NCI-H1092 treated with DMSO at 0.1 percent for 48 hours (cell line): ENCODE measurements around the gene GOT1.
A peak's percentile ranks its signal among the peaks of the same experiment; 100 is the strongest.

Source experiments
- DNase-seq: peaks from one replicate; lab custom pipeline; 2025; lab: John Stamatoyannopoulos, UW

The GOT1 gene

GRCh38 chr10:99430451-99431189, at the start of gene GOT1:
Gene GOT1, minus strand, starts transcription at chr10:99430624. Its CDS starts 59 bp downstream, at chr10:99430565.
- peak; percentile 98 for DNase-seq

- DNase-seq, result no peak
Observed at GRCh38 chr10:99470327-99470726, 39.9 kb upstream of the GOT1 start.

GRCh38 chr10:99467236-99467999, 37.0 kb upstream of the GOT1 start:
- no peak for DNase-seq

DNA sequence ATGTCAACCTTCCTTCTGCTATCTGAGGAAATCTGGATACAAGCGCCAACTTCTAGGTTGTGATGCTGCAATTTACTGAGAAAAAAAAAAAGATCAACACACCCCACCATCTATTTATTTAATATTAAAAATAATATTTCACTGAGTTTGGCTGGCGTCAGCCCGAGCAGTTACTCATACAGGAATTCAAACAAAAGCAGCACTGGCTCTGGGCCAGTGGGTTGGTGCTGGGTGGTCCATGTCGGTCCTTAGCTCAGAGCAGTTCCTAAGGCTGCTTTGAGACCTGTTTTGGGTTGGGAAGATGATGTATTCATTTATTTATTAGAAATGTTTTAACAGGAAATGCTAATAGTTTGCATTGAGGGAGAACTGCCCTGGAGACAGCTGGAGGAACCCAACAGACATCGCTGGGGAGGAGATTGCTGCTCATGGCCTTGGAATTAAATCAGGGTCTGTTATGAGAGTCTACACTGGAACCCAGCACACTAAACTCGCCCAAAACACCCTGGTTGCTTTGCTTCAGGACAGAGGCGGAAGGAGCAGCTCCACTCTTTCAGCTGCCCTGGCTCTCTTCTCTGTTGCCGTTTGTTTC, 36.3 kb upstream of the GOT1 start:
- no peak for DNase-seq

GRCh38 chr10:99461230-99461629, 30.8 kb upstream of the GOT1 start:
- no peak for DNase-seq

- DNase-seq, result no peak
Observed at GRCh38 chr10:99460070-99460469, 29.6 kb upstream of the GOT1 start.

- DNase-seq, result no peak
Observed at GRCh38 chr10:99459217-99459616, 28.8 kb upstream of the GOT1 start.

GRCh38 chr10:99457813-99458212, 27.4 kb upstream of the GOT1 start:
- no peak for DNase-seq

- DNase-seq, result no peak
Observed at GRCh38 chr10:99456931-99457288, 26.5 kb upstream of the GOT1 start.

DNA sequence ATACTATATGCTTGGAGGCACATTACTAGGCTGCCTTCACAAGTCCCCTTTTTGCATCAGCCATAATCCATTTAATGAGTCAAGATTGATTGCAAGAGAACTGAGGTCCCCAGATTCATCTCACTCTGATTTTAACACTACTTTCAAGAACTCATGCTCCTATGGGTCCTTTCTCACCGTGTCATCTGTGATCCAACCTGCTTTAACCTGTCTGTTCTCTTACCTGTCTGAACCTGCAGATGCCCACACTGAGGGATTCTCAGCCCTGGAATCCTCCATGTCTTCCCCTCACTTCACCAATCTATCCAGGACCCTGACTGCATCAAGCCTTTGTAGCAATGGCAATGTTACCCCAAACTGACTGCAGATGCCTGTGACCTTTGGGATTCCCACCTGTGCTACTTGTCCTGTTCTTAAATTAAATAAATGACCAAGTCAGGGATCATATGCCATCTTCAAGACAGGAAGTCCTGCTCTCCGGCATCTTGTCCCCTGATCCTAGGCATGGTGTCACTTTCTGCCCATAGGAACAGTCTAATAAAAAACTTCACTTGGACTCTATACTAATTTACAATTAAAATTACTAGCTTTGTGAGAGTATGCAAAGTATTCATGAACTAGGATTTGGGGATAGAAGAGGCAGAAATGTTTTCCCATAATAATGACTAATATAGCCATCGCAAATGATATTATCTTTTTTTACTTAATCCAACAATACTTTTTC, 25.9 kb upstream of the GOT1 start:
- DNase-seq, result no peak

DNA sequence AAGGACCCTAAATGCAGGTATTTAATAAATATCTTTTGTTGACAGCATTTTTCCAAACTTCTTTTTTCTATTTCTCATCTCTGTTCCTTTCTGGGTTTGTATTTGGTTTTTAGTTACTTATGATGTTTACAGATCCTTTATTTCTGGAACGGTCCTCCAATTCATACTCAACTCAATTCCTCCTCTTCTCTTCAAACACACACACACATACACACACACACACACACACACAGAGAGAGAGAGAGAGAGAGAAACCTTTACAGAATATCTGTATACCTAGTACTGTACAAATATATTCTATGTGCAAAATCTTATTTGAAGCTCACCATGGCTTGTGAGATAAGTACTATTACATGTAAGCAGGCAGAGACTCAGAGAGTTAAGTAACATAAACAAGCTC, 21.6 kb upstream of the GOT1 start:
- no peak for DNase-seq

DNA sequence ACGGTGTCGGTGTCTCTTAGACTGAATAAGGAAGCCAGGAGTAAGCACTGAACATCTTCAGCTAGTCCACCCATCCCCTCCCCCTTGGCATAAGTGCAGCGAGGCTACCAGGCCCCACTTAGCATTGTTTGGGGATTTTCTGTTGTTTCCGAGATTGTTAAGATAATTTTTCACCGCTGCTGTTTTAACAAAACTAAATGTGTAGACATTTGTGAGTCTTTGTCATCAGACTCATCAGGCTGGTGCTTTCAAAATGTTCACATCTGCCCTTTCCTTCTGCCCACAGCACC, 21.0 kb upstream of the GOT1 start:
- no peak for DNase-seq

DNA sequence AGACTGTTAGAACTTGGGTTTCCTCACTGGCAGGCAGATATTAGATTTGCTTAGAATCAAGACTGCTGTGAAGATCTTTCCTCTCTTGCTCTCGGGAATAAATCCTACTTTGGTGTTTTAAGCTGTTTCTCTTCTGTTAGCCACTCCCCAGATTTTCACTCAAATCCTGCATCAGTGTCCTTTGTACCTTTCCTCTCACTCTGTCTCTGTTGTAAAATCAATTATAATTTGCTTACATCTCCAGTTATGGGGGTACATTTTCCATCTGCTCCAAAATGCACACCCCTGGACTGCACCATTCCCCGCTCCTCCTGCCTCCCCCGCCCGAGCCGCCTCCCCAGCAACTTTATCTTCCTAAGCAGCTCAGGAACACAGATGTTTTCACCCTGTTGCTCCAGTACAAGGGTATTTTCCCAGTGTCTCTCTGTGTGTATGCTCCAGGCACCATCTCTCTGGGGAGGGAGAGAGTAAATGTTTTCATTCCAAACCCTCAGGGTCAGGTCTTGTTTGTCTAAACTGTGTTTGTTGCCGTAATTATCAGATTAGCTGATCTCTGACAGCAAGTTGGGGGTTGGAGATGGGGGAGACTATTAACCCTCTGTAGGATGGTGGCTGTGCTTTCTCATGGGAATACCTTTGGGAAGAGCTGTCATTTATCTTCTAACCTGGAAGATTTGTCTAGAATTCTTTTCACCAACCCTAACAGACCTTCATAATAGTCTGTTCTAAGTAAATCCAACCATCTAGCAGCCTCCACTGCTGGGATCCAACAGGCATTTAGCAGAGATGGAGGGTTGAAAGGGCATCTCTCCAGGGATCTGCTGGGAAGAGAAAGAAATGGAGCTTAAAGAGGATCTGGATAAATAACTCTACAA, 20.4 kb upstream of the GOT1 start:
- no peak for DNase-seq

- DNase-seq, result no peak
Observed at GRCh38 chr10:99450156-99450555, 19.7 kb upstream of the GOT1 start.

DNA sequence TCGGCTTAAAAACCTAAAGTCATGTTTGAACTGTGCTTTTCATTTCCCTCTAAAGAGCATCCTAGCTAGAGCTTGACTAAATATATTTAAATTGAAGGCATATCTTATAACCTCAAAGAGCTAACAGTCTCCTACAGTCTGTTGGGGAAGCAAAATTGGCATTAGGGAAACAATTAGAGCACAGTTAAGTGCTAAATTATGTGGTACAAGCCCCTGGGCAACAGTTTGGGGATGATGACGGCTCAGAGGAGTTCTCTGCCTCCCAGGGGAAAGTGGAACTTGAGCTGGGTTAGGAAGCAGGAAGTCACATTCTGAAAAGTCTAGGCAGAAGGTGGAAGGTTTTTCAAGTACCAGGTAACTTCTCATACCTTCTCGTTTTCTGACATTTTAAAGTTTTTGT, 18.6 kb upstream of the GOT1 start:
- no peak for DNase-seq

GRCh38 chr10:99444383-99445045, 14.1 kb upstream of the GOT1 start:
- no peak for DNase-seq

- DNase-seq, result no peak
Observed at GRCh38 chr10:99443500-99443899, 13.1 kb upstream of the GOT1 start.

- no peak for DNase-seq
Observed at GRCh38 chr10:99442394-99442793, 12.0 kb upstream of the GOT1 start.

DNA sequence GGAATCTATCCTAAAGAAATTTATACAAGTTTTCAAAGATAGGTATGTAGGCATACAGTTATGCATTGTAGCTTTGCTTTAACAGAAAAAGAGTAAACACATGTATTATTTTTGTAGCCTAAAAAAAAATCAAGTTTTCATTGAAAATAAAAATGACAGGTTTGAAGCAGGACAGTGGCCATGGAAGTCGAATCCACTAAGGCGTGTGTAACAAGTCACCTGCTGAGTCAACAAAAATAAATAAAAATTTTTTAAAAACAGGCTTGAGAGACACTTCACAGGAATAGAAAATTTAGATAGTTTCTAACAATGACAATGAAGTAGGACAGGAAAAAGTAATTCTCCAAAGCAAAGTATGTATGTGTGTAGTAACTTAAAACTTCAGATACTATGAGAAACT, 8.5 kb upstream of the GOT1 start:
- no peak for DNase-seq

GRCh38 chr10:99435986-99436638, 5.7 kb upstream of the GOT1 start:
- peak; percentile 15 for DNase-seq
